Astrocyte of the spinal cord (primary cell): ENCODE results near the gene ARPC5.

Experiments
- DNase-seq: peaks from one replicate; pipeline ENCODE4 v3.0.0; 2011; ENCODE audit warnings: low read depth, low spot score
- H3K4me3 ChIP-seq: 2 replicates; pipeline ENCODE4 v1.5.1; 2011; ENCODE audit warnings: low read depth, mild to moderate bottlenecking, low read length, moderate library complexity
- in situ Hi-C: cut with HindIII; loops from 2 replicates; pipeline ENCODE4 v1.10.0; 2017; ENCODE audit warnings: low sequenced_read_pairs
- TF ChIP-seq, protein P1 (sequence below): IDR thresholded peaks from 2 replicates; pipeline ENCODE4 v1.5.1; 2012; ENCODE audit warnings: low read depth, mild to moderate bottlenecking, low read length, inconsistent platforms

Gene ARPC5

DNA sequence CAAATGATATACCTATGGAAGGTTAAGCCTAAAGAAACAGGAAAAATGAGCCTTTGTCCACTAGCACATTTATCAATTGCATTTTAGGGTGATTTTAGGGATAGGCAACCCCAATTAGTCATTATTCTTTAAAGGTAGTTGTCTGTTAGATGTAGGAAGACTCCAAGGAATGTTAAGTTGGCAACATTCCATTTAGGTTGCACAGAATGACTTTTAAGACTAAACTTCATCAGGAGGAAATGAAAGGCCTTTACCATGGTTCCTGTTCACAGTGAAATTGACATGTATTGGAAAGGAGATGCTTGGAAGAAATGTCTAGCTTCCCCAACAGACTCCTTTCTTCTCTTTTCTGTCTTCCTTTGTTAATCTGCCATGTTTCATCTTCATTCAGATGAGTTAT lies 19.1 kb upstream of the ARPC5 start:
- TF ChIP-seq, protein P1, sequence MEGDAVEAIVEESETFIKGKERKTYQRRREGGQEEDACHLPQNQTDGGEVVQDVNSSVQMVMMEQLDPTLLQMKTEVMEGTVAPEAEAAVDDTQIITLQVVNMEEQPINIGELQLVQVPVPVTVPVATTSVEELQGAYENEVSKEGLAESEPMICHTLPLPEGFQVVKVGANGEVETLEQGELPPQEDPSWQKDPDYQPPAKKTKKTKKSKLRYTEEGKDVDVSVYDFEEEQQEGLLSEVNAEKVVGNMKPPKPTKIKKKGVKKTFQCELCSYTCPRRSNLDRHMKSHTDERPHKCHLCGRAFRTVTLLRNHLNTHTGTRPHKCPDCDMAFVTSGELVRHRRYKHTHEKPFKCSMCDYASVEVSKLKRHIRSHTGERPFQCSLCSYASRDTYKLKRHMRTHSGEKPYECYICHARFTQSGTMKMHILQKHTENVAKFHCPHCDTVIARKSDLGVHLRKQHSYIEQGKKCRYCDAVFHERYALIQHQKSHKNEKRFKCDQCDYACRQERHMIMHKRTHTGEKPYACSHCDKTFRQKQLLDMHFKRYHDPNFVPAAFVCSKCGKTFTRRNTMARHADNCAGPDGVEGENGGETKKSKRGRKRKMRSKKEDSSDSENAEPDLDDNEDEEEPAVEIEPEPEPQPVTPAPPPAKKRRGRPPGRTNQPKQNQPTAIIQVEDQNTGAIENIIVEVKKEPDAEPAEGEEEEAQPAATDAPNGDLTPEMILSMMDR: no peak
- DNase-seq: no peak
- in situ Hi-C loops: no loop called here
- H3K4me3 ChIP-seq: no peak overlapping the region

DNA sequence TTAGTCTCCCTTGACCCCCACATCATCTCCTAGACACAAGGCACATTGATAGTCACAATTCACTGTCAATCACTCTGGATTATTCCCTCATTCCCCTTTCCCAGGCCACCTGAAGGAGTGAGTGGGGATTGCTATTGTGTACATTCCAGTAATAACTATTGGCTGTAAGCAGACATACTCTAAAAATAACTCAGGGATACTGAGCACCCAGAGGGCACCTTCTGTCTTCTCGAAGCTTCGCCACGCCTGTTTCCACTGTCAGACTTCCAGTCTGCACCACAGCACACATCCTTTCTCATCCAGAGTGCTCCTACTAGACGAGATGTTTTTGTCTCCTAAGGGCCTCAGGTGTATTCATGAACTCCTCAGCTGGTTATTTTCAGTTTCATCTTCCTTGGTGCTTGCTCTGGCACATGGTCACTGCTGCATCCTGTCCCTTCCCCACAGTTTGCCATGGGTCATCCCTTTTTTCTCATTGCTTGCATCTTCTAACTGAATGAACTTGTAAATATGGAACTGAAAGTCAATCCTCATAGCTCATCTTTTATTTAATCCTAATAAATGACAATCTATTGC lies 18.4 kb upstream of the ARPC5 start:
- TF ChIP-seq, protein P1: no peak
- DNase-seq: no peak
- in situ Hi-C loops: no loop called here
- no peak overlapping the region for H3K4me3 ChIP-seq

DNA sequence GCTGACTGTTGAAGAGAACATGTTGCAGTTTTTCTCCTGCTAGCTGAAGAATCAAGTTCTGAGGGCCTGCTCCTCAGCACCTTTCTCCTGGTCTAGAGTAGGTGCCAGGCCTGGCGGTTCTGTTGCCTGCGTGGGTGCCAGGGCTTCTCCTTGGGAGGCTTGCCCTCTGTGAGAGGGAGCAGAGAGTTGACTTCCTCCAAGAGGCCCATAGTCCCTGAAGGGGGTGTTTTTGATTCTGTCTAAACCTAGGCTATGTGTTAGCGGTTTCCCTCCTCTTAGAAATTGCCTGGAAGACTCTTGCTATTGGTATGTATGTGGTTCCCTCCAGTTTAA lies 17.8 kb upstream of the ARPC5 start:
- in situ Hi-C loops: no loop called here
- DNase-seq: no peak

DNA sequence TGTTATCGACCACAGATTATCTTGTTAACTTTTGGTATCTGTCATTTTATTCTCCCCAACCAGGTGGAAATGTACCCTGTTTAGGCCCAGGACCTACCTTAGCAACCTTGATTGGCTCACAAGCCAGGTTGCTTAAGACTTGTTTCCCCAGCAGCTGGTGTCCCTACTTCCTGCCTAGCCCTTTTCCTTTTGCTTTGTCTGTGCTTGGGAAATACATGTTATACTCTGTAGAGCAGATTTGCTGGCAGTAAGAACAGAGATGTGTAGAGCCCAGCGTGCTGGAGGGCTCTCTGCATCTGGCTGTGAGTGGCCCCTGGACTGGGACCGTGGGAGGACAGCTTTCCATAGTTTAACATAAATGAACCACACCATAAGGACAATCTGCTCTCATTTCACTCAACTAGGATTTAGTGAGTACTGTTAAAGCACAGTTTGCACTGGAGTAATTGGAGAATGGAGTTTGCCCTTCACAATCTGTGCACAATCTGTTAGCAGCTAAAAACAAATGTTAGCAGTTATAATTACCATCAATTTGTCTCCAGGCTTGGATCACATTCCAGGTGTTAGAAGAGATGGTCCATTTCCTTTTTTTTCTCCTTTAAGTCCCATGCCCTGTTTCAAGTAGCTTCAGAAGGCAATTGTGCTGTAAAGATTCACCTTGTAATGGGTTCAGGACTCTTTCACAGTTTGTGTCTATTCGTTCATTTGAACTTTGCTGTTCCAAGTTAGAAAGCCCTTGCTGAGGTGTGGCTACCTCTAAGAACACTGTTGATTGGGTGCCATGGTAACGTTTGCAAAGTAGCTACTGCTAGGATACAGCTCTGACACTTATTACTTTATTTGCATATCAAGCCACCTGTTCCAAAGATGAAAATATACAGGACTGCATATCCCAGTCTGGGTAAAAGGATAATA lies 17.2 kb upstream of the ARPC5 start, which contains the start of gene APOBEC4:
Gene APOBEC4, minus strand, starts transcription at position 770 of the 915 bp plus-strand sequence. CDS start 4,535 bp downstream, outside the sequence.
- TF ChIP-seq, protein P1: no peak
- in situ Hi-C loops: no loop called here
- no peak within 1 kb of the TSS for H3K4me3 ChIP-seq
- DNase-seq: no peak

More for the DNA sequence above, 17.8 kb upstream of the ARPC5 start:
- TF ChIP-seq, protein P1: no peak
- H3K4me3 ChIP-seq: no peak overlapping the region

DNA sequence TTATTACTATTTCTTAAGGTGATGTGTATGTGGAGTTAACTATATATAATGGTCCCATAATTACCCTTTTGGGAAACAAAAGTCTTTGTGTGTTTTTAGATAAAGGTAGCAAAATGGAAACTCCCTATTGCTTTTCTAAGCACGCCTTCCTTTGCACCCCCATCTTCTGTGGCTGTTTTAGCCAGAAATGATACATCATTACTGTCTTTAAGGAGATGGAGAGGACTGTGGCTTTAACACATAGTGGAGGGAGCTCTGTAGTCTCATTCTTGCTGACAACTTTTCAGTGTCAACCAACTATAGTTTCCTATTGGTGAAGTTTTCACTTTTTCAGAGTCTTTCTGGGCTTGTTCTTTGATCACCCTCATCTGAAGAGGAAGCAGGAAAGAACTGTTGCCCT lies 16.5 kb upstream of the ARPC5 start:
- DNase-seq: no peak
- TF ChIP-seq, protein P1: no peak
- in situ Hi-C loops: no loop called here
- H3K4me3 ChIP-seq: no peak overlapping the region

DNA sequence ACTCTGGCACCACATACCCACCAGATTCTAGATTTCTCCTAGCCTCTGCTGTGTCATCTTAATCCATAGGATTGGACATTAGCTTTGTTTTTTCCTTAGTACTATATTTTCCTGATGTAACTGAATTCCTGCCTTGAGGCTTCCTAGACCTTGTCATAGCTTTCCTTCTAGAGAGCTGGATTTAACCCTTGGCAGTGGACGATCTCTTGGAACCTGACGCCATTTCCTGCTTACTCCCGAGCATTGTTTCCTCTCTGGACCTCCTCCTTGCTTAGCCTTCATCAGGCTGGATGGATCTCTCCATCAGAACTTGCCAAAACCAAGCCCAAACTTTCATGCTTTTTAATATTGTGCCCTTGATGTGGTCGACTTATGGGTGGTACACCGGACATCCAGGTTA lies 16.0 kb upstream of the ARPC5 start:
- in situ Hi-C loops: no loop called here
- TF ChIP-seq, protein P1: no peak

More for the DNA sequence above, 16.0 kb upstream of the ARPC5 start:
- DNase-seq: no peak
- H3K4me3 ChIP-seq: no peak overlapping the region
